Choroid plexus epithelial cell (primary cell): ENCODE data around the gene PLXNA2.

Experiments used
- DNase-seq: peaks from one replicate; pipeline ENCODE4 v3.0.0-alpha.2; 2010; ENCODE audit warnings: low read depth
- H3K4me3 ChIP-seq: 2 replicates; pipeline ENCODE4 v1.5.1; 2011; ENCODE audit warnings: low read depth, mild to moderate bottlenecking, control low read depth, low read length, moderate library complexity
- TF ChIP-seq, protein P1 (sequence below): conservative IDR thresholded peaks from 2 replicates; pipeline ENCODE4 v1.5.1; 2011; ENCODE audit warnings: low read depth, mild to moderate bottlenecking, control low read depth, inconsistent platforms, low read length, moderate library complexity

The PLXNA2 gene

DNA sequence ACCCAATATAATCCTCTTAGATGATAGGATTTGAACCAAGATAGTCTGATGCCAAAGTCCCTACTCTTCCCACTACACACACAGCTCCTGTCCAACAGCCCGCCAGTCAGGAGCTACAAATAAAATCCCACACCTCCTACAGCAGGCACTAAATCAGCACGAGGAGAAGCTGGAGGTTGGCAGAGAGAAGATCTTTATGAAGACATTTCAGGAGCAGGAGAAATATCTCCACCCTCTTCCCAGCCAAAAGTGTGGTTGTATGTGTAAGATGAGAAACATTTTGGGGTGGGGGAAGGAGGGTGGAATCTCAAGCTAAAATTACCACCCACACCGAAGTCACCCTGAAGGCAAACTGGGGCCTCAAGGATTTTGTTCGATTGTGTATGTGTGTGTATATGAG lies 54.5 kb downstream of the PLXNA2 start:
- no peak overlapping the region for H3K4me3 ChIP-seq
- no peak for DNase-seq
- TF ChIP-seq, protein P1, sequence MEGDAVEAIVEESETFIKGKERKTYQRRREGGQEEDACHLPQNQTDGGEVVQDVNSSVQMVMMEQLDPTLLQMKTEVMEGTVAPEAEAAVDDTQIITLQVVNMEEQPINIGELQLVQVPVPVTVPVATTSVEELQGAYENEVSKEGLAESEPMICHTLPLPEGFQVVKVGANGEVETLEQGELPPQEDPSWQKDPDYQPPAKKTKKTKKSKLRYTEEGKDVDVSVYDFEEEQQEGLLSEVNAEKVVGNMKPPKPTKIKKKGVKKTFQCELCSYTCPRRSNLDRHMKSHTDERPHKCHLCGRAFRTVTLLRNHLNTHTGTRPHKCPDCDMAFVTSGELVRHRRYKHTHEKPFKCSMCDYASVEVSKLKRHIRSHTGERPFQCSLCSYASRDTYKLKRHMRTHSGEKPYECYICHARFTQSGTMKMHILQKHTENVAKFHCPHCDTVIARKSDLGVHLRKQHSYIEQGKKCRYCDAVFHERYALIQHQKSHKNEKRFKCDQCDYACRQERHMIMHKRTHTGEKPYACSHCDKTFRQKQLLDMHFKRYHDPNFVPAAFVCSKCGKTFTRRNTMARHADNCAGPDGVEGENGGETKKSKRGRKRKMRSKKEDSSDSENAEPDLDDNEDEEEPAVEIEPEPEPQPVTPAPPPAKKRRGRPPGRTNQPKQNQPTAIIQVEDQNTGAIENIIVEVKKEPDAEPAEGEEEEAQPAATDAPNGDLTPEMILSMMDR: no peak

GRCh38 chr1:208189183-208189582 lies 55.0 kb downstream of the PLXNA2 start:
- TF ChIP-seq, protein P1: no peak
- no peak overlapping the region for H3K4me3 ChIP-seq
- DNase-seq: no peak

- DNase-seq: no peak
- TF ChIP-seq, protein P1: no peak
These were observed 55.6 kb downstream of the PLXNA2 start for GRCh38 chr1:208188607-208189006.

GRCh38 chr1:208187499-208188041 lies 56.6 kb downstream of the PLXNA2 start:
- H3K4me3 ChIP-seq: no peak overlapping the region
- TF ChIP-seq, protein P1: no peak
- no peak for DNase-seq

More at GRCh38 chr1:208188607-208189006, 55.6 kb downstream of the PLXNA2 start:
- H3K4me3 ChIP-seq: no peak overlapping the region

- no peak for DNase-seq
- no peak overlapping the region for H3K4me3 ChIP-seq
- TF ChIP-seq, protein P1: no peak
These were observed 58.4 kb downstream of the PLXNA2 start for GRCh38 chr1:208185801-208186231.

- peak; percentile 68 for DNase-seq
- H3K4me3 ChIP-seq: no peak overlapping the region
- TF ChIP-seq, protein P1: no peak
These were observed 59.1 kb downstream of the PLXNA2 start for GRCh38 chr1:208184966-208185654.
